SW480 (cell line): ENCODE measurements around the gene MND1.

Experiments used
- DNase-seq: peaks from one replicate; pipeline ENCODE4 v3.0.0-alpha.2; 2016; ENCODE audit warnings: low spot score

MND1 gene

GRCh38 chr4:153346563-153346962, 2.1 kb downstream of the MND1 start:
- no peak for DNase-seq

- DNase-seq, result no peak
These were observed 2.6 kb downstream of the MND1 start for GRCh38 chr4:153347117-153347516.

- no peak for DNase-seq
These were observed 3.5 kb downstream of the MND1 start for GRCh38 chr4:153348006-153348405.

- DNase-seq, result no peak
These were observed 4.8 kb downstream of the MND1 start for GRCh38 chr4:153349206-153349805.

GRCh38 chr4:153362184-153362583, 17.7 kb downstream of the MND1 start:
- DNase-seq, result no peak

- no peak for DNase-seq
These were observed 19.6 kb downstream of the MND1 start for GRCh38 chr4:153364061-153364460.

GRCh38 chr4:153365003-153365402, 20.5 kb downstream of the MND1 start:
- DNase-seq, result no peak

- DNase-seq, result no peak
These were observed 22.0 kb downstream of the MND1 start for GRCh38 chr4:153366486-153366885.

- no peak for DNase-seq
These were observed 22.6 kb downstream of the MND1 start for GRCh38 chr4:153367092-153367491.

GRCh38 chr4:153369021-153369420, 24.5 kb downstream of the MND1 start:
- no peak for DNase-seq

- DNase-seq, result no peak
These were observed 27.3 kb downstream of the MND1 start for GRCh38 chr4:153371701-153372234.

- no peak for DNase-seq
These were observed 28.6 kb downstream of the MND1 start for GRCh38 chr4:153372967-153373562.

- DNase-seq, result no peak
These were observed 30.0 kb downstream of the MND1 start for GRCh38 chr4:153374442-153374841.

- DNase-seq, result no peak
These were observed 30.8 kb downstream of the MND1 start for GRCh38 chr4:153375303-153375702.

- no peak for DNase-seq
These were observed 38.6 kb downstream of the MND1 start for GRCh38 chr4:153383131-153383530.

- no peak for DNase-seq
These were observed 39.7 kb downstream of the MND1 start for GRCh38 chr4:153384160-153384559.

GRCh38 chr4:153385784-153386183, 41.3 kb downstream of the MND1 start:
- DNase-seq, result no peak

- DNase-seq, result no peak
These were observed 43.5 kb downstream of the MND1 start for GRCh38 chr4:153387981-153388380.

- DNase-seq, result no peak
These were observed 48.9 kb downstream of the MND1 start for GRCh38 chr4:153393397-153393796.

GRCh38 chr4:153394945-153395344, 50.5 kb downstream of the MND1 start:
- DNase-seq, result no peak

GRCh38 chr4:153398713-153399112, 54.2 kb downstream of the MND1 start:
- no peak for DNase-seq

GRCh38 chr4:153399358-153399757, 54.9 kb downstream of the MND1 start:
- DNase-seq, result no peak

- no peak for DNase-seq
These were observed 57.0 kb downstream of the MND1 start for GRCh38 chr4:153401501-153401900.

GRCh38 chr4:153402366-153402765, 57.9 kb downstream of the MND1 start:
- DNase-seq, result no peak
